Stimulated activated CD4-positive, alpha-beta T cell treated with anti-CD3 and anti-CD28 coated beads, TNF-alpha, amount 100 ng/mL, for 48 hours (primary cell): Measurements from ENCODE around the gene ROBO1.

Experiments used
- DNase-seq, 3 donors: peaks; one replicate each; pipeline ENCODE4 v3.0.0-alpha.2; 2020; ENCODE audit warnings: low read depth in 3 of 3

The ROBO1 gene

GRCh38 chr3:79081335-79081734 lies 686.5 kb downstream of the ROBO1 start:
- no peak for DNase-seq

GRCh38 chr3:79074558-79074957 lies 693.2 kb downstream of the ROBO1 start:
- no peak for DNase-seq

GRCh38 chr3:79067734-79068133 lies 700.1 kb downstream of the ROBO1 start:
- DNase-seq = no peak

- DNase-seq = no peak
Measured at GRCh38 chr3:79066481-79066880, 701.3 kb downstream of the ROBO1 start.

- DNase-seq = no peak
Measured at GRCh38 chr3:79063624-79064023, 704.2 kb downstream of the ROBO1 start.

- no peak for DNase-seq
Measured at GRCh38 chr3:79057756-79058155, 710.0 kb downstream of the ROBO1 start.

- no peak for DNase-seq
Measured at GRCh38 chr3:79056498-79056897, 711.3 kb downstream of the ROBO1 start.

- DNase-seq = no peak
Measured at GRCh38 chr3:79052054-79052681, 715.6 kb downstream of the ROBO1 start.

GRCh38 chr3:79047581-79047980 lies 720.2 kb downstream of the ROBO1 start:
- no peak for DNase-seq

- no peak for DNase-seq
Measured at GRCh38 chr3:79041621-79042020, 726.2 kb downstream of the ROBO1 start.

GRCh38 chr3:79040701-79041100 lies 727.1 kb downstream of the ROBO1 start:
- DNase-seq = no peak

GRCh38 chr3:79040091-79040490 lies 727.7 kb downstream of the ROBO1 start:
- DNase-seq = no peak

GRCh38 chr3:79039192-79039591 lies 728.6 kb downstream of the ROBO1 start:
- DNase-seq = no peak

GRCh38 chr3:79038636-79039035 lies 729.2 kb downstream of the ROBO1 start:
- DNase-seq = no peak

- no peak for DNase-seq
Measured at GRCh38 chr3:79038057-79038456, 729.7 kb downstream of the ROBO1 start.

GRCh38 chr3:79032686-79033318 lies 735.0 kb downstream of the ROBO1 start:
- no peak for DNase-seq

- no peak for DNase-seq
Measured at GRCh38 chr3:79030157-79030556, 737.6 kb downstream of the ROBO1 start.

GRCh38 chr3:79028916-79029315 lies 738.9 kb downstream of the ROBO1 start:
- DNase-seq = no peak

GRCh38 chr3:79027593-79027992 lies 740.2 kb downstream of the ROBO1 start:
- DNase-seq = no peak

GRCh38 chr3:79019924-79020173 lies 747.9 kb downstream of the ROBO1 start:
- no peak for DNase-seq

GRCh38 chr3:79019137-79019923 lies 748.5 kb downstream of the ROBO1 start:
- DNase-seq = no peak

GRCh38 chr3:79018671-79019136 lies 749.1 kb downstream of the ROBO1 start:
- DNase-seq = no peak

GRCh38 chr3:79018265-79018664 lies 749.5 kb downstream of the ROBO1 start:
- no peak for DNase-seq
